ENCODE measurements around the gene MRAP. TPM values are rescaled to one million over a fixed set of nuclear protein-coding genes. Genes with fewer than 3 reads are reported as not detected.

The MRAP gene
- total and polyA plus RNA-seq, 7 donors, result 1.1 to 6.5 TPM; not detected in 5

- no peak for TF ChIP-seq CTCF (IDR thresholded peaks at IDR 0.05)
- H3K4me3 ChIP-seq, result no peak overlapping the region
- intact Hi-C loops (cut with DNase I), result no loop called here
- H3K9me3 ChIP-seq, result no peaks in the 10 kb centered on the region
- H3K36me3 ChIP-seq, result peaks cover 5 to 68% (median 26%) of the 10 kb centered on the region in 4 donors
- no peak overlapping the region for H3K27ac ChIP-seq
- H3K27me3 ChIP-seq, result no peaks in the 10 kb centered on the region
- 94 to 96% methylated on average over 1 of the region's 1 CpG for WGBS, 2 donors
- no peak for DNase-seq
- H3K4me1 ChIP-seq, result peaks cover 0 to 24% (median 12%) of the 10 kb centered on the region in 4 donors
These were observed 33.9 kb downstream of the MRAP start for GRCh38 chr21:32332463-32332951.

- no peaks in the 10 kb centered on the region for H3K9me3 ChIP-seq
- intact Hi-C loops (cut with DNase I), result no loop called here
- H3K36me3 ChIP-seq, result peaks cover 7 to 84% (median 33%) of the 10 kb centered on the region in 4 donors
- H3K4me3 ChIP-seq, result no peak overlapping the region
- TF ChIP-seq POLR2A (IDR thresholded peaks at IDR 0.05) (no peak), EP300 (IDR thresholded peaks at IDR 0.05) (no peak), CTCF (IDR thresholded peaks at IDR 0.05) (no peak), POLR2AphosphoS5 (IDR thresholded peaks at IDR 0.05) (no peak)
- no peaks in the 10 kb centered on the region for H3K27me3 ChIP-seq
- DNase-seq, result no peak
- peaks cover 0 to 9% (median 7%) of the 10 kb centered on the region in 4 donors for H3K4me1 ChIP-seq
- WGBS, 2 donors, result 95 to 96% methylated on average over 19 of the region's 19 CpGs
- H3K27ac ChIP-seq, result peak overlapping the region in 3 of 4 donors; percentile 38 to 47 (median 47)
These were observed 35.5 kb downstream of the MRAP start for GRCh38 chr21:32333953-32334673.

GRCh38 chr21:32334980-32335531, 36.4 kb downstream of the MRAP start:
- Histone ChIP-seq H3K4me3 (no peak overlapping the region), H3K4me1 (no peaks in the 10 kb centered on the region), H3K27me3 (no peaks in the 10 kb centered on the region), H3K36me3 (peaks cover 7 to 91% (median 37%) of the 10 kb centered on the region in 4 donors), H3K27ac (peak overlapping the region in 3 of 4 donors; percentile 38 to 47 (median 47)), H3K9me3 (no peaks in the 10 kb centered on the region)
- 93 to 95% methylated on average over 12 of the region's 12 CpGs for WGBS, 2 donors
- no peak for DNase-seq
- intact Hi-C loops (cut with DNase I), result no loop called here
- TF ChIP-seq EP300 (IDR thresholded peaks at IDR 0.05), result no peak
- TF ChIP-seq CTCF (IDR thresholded peaks at IDR 0.05), result no peak
- TF ChIP-seq POLR2A (IDR thresholded peaks at IDR 0.05), result no peak
- no peak for TF ChIP-seq POLR2AphosphoS5 (IDR thresholded peaks at IDR 0.05)

GRCh38 chr21:32335601-32336575, 37.2 kb downstream of the MRAP start:
- no peaks in the 10 kb centered on the region for H3K4me1 ChIP-seq
- no peak for DNase-seq
- no peaks in the 10 kb centered on the region for H3K9me3 ChIP-seq
- intact Hi-C loops (cut with DNase I), result no loop called here
- peaks cover 7 to 94% (median 40%) of the 10 kb centered on the region in 4 donors for H3K36me3 ChIP-seq
- 89 to 91% methylated on average over 27 of the region's 27 CpGs for WGBS, 2 donors
- H3K27ac ChIP-seq, result peak overlapping the region in 3 of 4 donors; percentile 38 to 47 (median 47)
- TF ChIP-seq CTCF (IDR thresholded peaks at IDR 0.05) (no peak), POLR2AphosphoS5 (IDR thresholded peaks at IDR 0.05) (peak in 3 of 4 donors; percentile 16 to 63 (median 24)), EP300 (IDR thresholded peaks at IDR 0.05) (no peak), POLR2A (IDR thresholded peaks at IDR 0.05) (no peak)
- no peaks in the 10 kb centered on the region for H3K27me3 ChIP-seq
- H3K4me3 ChIP-seq, result no peak overlapping the region
